NCI-H2107 (cell line): Measurements from ENCODE around the gene ROBO3.

Experiments
- DNase-seq: peaks from one replicate; lab custom pipeline; 2025; lab: John Stamatoyannopoulos, UW

The ROBO3 gene

DNA sequence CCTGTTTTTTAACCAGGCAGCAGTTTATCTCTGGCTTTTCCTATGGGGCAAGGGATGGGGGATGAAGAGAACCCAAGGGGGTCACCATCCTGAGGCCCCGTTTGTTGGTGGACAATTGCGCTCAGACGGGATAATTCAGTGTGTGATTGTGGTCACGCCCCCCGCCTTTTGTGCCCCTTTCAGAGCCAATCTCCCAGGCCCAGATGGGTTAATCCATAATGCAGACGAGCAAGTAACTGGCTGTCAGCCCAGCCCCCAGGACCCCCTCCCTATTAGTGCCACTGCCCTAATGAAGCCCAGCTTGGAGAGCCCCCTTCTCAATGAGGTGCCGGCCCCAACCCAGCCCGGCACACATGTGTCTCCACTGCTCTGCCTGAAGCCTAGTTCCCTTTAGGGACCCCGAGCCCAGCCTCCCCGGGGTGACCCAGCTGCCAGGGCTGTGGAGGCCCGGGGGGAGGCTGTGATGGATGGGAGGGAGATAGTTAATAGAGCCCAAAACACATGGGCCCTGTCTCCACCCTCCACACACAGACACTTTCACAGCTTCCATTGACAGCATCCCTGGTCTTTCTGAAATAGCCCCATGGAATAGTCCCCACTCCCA lies 19.1 kb upstream of the ROBO3 start:
- no peak for DNase-seq

GRCh38 chr11:124859171-124859570 lies 6.1 kb upstream of the ROBO3 start:
- DNase-seq = no peak

GRCh38 chr11:124861670-124862069 lies 3.6 kb upstream of the ROBO3 start:
- DNase-seq = no peak

DNA sequence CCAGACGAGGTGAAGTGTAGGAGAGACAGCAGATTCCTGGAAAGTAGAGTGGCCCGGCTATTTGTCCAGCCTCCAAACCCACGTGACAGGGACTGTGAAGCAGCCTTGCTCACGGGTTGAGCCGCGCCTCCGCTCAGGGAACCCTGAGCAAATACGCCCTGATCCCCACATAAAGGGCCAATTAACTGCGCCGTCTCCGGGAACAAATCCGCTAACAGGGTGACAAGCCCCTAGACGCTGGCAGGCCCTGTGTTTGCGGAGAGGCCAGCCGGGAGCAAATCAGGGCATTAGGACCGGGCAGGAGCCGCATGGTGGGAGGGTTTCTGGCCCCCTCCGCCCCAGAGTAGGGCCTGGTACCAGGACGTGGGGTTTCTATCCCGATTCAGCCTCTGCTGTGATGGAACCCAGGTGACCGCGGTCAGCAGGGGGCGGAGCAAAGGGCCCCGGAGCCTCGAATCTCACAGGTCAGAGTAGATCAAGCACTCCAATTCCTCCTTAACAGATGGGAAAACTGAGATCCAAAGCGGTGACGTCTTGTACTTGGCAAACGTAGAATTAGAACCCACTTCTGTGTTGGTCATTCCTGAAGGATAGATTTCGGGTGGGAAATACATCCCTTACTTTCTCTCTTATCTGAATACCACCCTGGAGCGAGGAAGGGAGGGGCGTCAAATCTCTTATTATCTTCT lies 2.0 kb upstream of the ROBO3 start:
- no peak for DNase-seq

- DNase-seq = no peak
Measured at GRCh38 chr11:124863826-124864165, 1.4 kb upstream of the ROBO3 start.

DNA sequence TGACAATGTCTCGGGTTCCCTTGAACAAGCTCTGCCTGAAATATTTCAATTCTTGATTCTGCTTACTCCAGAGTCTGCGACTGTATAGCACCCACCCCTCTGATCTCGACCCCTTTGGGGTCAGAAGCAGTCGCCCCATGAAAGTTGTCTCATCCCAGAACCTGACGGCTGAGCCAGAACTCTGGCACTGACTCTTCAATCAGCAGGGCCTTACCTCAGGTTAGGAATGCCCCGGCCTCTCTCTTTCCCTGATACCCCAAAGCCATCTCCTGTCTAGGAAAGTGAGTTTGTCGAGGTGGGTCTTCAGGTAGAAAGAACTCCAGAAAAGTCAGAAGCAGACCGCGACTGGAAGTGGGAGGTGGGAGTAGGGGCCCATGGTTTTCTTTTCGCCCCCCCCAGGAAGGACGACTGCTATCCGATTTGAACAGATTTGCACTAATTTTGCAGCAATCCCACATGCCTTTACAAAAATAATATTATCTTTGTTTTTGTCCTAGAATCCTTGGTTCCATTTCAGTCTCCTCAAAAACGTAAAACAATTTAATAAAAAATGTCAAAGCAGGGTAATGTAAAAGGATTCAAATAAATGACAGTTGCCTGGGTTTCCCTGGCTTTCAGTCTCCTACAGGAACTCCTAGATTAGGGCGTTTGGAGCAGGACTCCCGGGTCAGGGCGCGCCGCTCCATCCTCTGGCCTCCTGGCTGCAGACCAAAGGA lies 898 bp upstream of the ROBO3 start:
- no peak for DNase-seq

GRCh38 chr11:124864892-124865180 lies 396 bp upstream of the ROBO3 start:
- DNase-seq = no peak

DNA sequence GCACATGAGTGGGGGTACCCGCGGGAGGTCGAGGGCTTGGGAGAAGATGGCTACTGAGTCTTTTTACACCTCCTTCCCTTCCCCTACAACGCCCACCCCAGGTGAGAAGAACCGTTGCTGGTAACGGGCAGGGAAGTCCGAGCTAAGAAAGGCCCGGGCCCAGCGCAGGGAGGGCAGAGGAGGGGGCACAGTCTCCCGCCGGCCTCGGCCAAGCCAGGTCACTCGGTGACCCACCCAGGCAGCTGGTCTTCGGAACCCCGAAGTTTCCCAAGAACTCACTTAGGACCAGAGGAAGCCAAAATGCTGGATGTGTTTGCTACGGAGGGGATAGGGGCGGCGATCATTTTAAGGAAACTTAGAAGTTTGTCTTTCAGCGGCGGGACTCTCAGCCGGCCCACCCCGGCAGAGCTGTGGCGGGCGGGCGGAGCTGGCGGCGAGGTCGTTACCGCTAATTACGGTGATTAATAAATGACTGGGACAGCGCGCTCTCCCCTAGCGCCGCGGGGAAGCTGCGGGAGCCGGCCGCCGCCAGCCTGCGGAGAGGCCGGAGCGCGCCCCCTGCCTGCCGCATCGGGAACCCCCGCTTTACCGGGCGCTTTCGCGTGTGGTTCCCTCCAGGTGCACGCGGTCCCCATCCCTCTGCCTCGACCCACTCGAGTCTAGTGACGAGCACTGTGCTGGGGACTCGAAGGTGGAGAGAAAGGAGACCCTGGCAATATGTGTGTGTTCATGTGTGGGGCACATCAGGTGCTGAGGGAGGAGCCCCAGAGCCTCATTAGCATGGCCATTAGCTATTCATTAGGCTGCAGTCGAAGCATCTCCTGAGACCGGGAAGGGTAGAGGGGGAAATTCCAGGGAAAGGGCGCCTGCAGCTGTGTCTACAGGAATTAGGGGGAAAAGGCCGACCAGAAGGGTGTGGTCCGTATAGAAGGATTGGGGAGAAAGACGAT lies 945 bp downstream of the ROBO3 start:
- DNase-seq = no peak

DNA sequence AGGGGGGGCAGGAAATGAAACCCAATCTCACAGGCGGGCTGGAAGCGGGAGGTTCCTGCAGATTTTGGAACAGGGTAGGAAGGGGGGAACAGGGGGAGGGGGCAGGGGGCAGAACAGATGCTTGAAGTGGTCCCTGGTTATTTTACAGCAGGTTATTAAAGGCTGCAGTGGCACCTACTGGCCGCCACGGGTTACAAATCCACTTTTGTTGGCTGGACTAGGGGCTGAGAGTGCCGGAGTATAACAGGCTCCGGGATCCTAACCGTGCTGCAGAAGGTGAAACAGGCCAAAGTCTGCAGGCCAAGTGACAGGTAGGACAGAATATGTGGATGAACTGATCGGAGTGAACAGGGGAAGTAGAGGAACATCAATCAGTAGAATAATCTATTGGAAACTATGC lies 2.5 kb downstream of the ROBO3 start:
- DNase-seq = no peak

DNA sequence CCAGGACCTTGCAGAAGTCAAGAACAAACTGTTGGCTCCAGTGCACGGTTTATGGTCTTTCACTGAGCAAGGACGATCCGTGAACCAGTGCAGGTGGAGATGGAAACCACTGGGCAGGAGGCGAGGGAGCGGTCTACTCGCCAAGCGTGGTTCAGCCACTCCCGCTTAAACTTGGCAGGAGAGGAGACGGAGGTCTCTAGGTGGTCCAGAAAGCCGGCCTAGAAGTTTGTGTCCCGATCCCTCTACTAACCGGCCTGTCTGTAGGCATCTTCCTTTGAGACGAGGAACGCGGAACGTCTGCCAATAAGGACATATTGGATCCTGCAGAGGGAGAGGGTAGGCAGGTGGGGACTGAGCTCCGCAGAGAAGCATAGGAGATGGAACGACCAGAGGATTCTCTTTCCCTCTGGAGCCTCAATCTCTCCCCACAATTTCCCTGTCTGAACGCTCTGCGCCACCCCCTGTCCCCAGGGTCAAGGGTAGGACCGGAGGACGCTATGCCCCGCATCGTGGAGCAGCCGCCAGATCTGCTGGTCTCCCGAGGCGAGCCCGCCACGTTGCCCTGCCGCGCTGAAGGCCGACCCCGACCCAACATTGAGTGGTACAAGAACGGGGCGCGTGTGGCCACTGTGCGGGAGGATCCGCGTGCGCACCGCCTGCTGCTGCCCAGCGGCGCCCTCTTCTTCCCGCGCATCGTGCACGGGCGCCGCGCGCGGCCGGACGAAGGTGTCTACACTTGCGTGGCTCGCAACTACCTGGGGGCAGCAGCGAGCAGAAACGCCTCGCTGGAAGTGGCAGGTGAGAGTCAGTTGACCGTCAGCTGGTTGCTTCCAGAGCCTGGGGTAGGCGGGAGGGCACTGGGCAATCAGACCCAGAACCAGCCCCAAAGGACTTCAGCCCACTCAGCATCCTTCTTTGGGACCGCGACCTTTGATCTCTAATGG lies 3.4 kb downstream of the ROBO3 start:
- DNase-seq = no peak

DNA sequence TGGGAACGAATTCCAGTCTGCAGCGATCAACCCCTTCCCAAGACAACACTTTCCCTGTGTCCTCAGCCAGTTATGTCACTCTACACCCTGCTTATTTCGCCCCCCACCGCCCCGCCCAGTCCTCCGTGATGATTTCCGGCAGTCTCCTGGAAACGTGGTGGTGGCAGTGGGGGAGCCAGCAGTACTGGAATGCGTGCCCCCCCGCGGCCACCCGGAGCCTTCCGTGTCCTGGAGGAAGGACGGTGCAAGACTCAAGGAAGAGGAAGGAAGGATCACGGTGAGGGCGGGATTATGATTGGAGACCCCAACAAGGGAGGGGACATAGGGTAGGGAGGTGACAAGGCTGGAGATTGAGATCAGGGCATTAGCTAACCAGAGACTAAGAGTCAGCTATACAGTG lies 4.1 kb downstream of the ROBO3 start:
- no peak for DNase-seq

DNA sequence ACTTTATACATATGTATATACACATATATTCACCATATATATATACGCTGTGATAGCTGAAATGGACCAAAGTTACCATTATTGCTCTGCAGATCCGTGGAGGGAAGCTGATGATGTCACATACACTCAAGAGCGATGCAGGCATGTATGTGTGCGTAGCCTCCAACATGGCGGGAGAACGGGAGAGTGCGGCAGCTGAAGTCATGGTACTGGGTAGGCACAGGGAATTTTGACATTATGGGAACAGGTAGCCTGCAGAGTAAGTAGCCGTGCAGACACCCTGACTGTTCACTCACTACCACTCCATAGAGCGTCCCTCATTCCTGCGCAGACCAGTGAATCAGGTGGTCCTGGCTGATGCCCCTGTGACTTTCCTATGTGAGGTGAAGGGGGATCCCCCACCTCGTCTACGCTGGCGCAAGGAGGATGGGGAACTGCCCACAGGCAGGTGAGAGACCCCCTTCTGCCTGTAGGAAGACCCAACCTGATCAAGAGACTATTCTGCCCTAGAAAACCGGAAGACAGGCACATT lies 4.7 kb downstream of the ROBO3 start:
- DNase-seq = no peak

DNA sequence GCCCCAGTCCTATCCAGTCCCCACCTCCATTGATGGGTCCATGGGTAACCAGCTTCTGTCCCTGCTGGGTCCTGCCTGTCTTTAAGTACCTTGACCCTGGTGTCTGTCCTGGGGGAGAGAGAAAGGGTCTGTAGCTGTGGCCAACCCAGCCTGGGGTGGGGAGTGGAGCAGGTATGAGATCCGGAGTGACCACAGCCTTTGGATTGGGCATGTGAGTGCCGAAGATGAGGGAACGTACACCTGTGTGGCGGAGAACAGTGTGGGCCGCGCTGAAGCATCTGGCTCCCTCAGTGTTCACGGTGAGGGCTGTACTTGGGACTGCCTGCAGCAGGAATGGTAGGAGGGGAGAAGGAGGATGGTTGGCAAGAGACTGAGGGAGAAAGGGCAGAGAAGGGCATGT lies 5.2 kb downstream of the ROBO3 start:
- DNase-seq = no peak

GRCh38 chr11:124872280-124872679 lies 7.0 kb downstream of the ROBO3 start:
- no peak for DNase-seq

DNA sequence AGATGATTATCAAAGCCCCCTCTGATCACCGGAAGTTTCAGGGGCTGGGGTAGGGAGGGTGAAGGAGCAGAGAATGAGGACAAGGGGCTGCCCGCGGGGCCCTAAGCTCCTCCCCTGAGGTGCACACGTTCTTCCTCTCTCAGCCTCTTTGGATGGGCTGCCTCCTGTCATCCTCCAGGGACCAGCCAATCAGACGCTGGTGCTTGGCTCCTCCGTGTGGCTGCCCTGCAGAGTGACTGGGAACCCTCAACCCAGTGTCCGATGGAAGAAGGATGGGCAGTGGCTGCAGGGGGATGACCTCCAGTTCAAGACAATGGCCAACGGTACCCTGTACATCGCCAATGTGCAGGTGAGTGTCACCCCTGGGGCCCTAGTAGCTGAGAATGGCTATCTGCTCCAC lies 7.5 kb downstream of the ROBO3 start:
- no peak for DNase-seq

GRCh38 chr11:124873951-124874350 lies 8.7 kb downstream of the ROBO3 start:
- DNase-seq = no peak

DNA sequence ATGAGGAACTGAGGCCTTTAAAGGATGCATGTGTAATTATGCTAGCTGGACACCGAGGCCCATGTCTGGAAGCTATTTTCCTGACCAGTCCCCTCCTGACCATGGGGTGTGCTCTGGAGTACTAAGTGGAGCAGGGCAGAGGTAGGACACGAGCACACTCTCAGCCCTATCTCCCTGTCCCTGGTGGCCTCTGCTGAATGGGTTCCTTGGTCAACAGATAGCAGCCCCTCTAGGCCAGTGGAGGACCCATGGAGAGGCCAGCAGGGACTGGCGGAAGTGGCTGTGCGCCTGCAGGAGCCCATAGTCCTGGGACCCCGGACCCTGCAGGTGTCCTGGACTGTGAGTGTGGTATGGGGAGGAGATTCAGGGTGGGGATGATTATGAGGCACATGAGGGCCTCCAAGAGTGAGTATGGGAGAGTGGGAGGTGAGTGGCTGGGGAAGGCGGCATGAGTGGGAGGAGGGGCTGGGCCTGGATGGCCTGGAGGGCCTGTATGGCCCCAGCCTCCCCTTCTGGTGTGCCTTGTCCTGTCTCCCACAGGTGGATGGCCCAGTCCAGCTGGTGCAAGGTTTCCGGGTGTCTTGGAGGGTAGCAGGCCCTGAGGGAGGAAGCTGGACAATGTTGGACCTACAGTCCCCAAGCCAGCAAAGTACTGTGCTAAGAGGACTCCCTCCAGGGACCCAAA lies 9.5 kb downstream of the ROBO3 start:
- no peak for DNase-seq

DNA sequence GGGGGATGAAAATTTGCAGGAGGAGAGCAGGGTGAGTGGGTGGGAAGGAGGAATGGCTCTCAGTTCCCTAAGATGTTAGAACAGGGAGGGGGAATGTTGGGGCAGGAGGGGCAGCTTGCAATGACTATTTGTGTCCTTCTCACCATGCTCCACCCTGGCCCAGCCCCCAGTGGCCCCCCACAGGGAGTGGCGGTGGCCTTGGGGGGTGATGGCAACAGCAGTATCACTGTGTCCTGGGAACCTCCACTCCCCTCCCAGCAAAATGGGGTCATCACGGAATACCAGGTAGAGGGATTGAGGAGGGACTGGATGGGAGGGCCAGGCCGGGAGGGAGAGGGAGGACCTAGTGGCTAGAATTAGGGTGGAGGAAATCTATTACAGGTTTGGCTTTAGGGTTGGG lies 10.2 kb downstream of the ROBO3 start:
- no peak for DNase-seq

DNA sequence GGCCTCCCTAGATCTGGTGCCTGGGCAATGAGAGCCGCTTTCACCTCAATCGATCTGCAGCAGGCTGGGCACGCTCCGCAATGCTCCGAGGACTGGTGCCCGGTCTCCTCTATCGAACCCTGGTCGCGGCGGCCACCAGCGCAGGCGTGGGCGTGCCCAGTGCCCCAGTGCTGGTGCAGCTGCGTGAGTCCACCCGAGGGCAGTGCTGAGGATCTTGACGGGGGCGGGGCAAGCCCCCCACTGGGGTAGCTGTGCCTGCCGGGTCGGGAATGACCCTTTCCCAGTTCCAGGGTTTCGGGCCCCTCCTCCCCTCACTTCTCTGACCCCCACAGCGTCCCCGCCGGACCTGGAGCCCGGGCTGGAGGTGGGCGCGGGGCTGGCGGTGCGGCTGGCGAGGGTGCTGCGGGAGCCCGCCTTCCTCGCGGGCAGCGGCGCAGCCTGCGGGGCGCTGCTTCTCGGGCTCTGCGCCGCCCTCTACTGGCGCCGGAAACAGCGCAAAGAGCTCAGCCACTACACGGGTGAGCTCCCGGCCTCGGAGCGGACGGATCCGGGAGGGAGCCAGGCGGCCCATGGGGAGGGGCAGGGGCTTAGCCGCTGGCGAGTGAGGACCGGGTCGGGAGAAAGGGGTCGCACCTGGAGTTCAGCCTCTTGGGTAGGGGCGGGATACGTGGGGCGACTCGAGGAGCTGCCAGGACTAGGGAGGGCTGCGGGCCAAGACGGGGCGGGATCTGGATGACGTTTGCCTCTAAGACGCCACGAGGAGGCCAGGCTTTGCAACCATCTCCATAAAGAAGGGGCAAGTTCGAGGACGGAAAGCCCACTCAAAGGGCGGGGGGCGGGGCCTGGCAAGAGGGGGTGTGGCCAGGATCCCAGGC lies 10.9 kb downstream of the ROBO3 start:
- no peak for DNase-seq
